HG03558 (cell line): ENCODE data around the gene SMAD1.

Source experiments
- ATAC-seq: cut with Tn5 transposase; IDR thresholded peaks from one replicate; pipeline ENCODE4 v1.9.1; 2021; ENCODE audit warnings: moderate number of reproducible peaks; ENCODE audit not compliant: unreplicated experiment; ENCODE audit errors: extremely low read depth

SMAD1 gene

GRCh38 chr4:145487631-145488030 is 6.0 kb downstream of the SMAD1 start:
- ATAC-seq, result peak; percentile 97

- ATAC-seq, result no peak
These were observed 6.7 kb downstream of the SMAD1 start for GRCh38 chr4:145488310-145488709.

GRCh38 chr4:145489556-145489955 is 7.9 kb downstream of the SMAD1 start:
- ATAC-seq, result no peak

GRCh38 chr4:145490361-145490760 is 8.7 kb downstream of the SMAD1 start:
- ATAC-seq, result no peak

GRCh38 chr4:145490796-145491195 is 9.1 kb downstream of the SMAD1 start:
- ATAC-seq, result no peak

- no peak for ATAC-seq
These were observed 10.7 kb downstream of the SMAD1 start for GRCh38 chr4:145492376-145492775.

- no peak for ATAC-seq
These were observed 11.5 kb downstream of the SMAD1 start for GRCh38 chr4:145493166-145493565.

GRCh38 chr4:145494666-145495270 is 13.1 kb downstream of the SMAD1 start:
- no peak for ATAC-seq

GRCh38 chr4:145496292-145496691 is 14.6 kb downstream of the SMAD1 start:
- ATAC-seq, result no peak

GRCh38 chr4:145497199-145498149 is 15.8 kb downstream of the SMAD1 start:
- ATAC-seq, result no peak

GRCh38 chr4:145498430-145498829 is 16.8 kb downstream of the SMAD1 start:
- ATAC-seq, result peak; percentile 35

- ATAC-seq, result no peak
These were observed 19.5 kb downstream of the SMAD1 start for GRCh38 chr4:145501051-145501660.

- no peak for ATAC-seq
These were observed 21.2 kb downstream of the SMAD1 start for GRCh38 chr4:145502809-145503208.

GRCh38 chr4:145503486-145504072 is 21.9 kb downstream of the SMAD1 start:
- no peak for ATAC-seq

- ATAC-seq, result no peak
These were observed 24.3 kb downstream of the SMAD1 start for GRCh38 chr4:145505995-145506394.

- ATAC-seq, result no peak
These were observed 26.0 kb downstream of the SMAD1 start for GRCh38 chr4:145507636-145508035.

GRCh38 chr4:145511913-145512522 is 30.4 kb downstream of the SMAD1 start:
- ATAC-seq, result no peak

- ATAC-seq, result no peak
These were observed 31.5 kb downstream of the SMAD1 start for GRCh38 chr4:145513020-145513621.

- ATAC-seq, result no peak
These were observed 38.5 kb downstream of the SMAD1 start for GRCh38 chr4:145520172-145520571.

GRCh38 chr4:145521282-145521681 is 39.6 kb downstream of the SMAD1 start:
- ATAC-seq, result no peak
